ENCODE results near the gene CCHCR1. TPM values are rescaled to one million over a fixed set of nuclear protein-coding genes. Genes with fewer than 3 reads are reported as not detected.

CCHCR1 gene
- total and polyA plus RNA-seq, 2 of the 13 experiments (the other 11 are each of a cell fraction or from before 2014, with no cell fraction given), result 14.6 to 28.2 TPM

DNA sequence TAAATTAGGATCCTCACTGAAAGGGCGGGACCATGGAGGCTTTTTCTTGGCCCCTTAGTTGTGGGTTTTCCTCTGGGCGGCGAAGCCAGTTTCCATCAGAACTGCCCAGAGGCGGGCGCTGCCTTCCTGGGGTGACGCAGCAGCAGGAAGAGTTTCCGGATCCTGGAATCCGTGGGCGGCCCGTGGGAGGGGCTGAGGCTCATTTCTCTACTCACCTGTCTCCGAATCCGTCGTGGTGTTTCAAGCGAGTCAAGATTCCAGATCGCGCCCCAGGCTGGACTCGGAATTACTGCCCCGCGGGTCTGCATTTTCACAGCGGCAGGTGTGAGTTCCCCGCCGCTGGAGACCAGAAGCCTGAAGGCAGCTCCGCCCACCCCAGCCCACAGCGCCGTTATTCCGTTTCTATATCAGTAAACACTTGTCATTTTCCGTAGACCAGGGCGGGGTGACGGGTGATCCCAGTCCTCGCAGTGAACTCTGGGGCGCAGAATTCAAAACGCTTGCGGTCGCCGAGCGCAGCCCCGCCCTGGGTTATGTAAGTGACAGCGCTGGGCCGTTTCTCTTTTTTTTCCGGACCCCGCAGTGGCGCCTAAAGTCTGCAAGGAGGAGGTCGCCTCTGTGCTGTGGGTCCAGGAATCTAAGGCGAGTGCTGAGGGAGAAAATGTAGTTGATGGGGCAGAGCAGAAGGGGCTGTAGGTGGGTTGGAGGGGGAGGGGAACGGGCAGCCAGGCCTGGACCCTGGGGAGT lies 40.1 kb upstream of the CCHCR1 start (continued):
- TF ChIP-seq RARG (CRISPR knock-in tag; IDR thresholded peaks at IDR 0.05; ENCODE audit: low read depth) (no peak), GTF3A (CRISPR knock-in tag; conservative IDR thresholded peaks at IDR 0.05) (no peak), ZBTB2 (CRISPR knock-in tag; IDR thresholded peaks at IDR 0.05; ENCODE audit: low read depth) (peak; percentile 67; the same call in 1 of the 2 replicates), HNRNPL (IDR thresholded peaks at IDR 0.05; ENCODE audit: low read depth, low read length) (peak; percentile 42; the same call in 1 of the 2 replicates), ZNF766 (CRISPR knock-in tag; IDR thresholded peaks at IDR 0.05; ENCODE audit: borderline replicate concordance) (no peak; the same call in 1 of the 2 replicates), AGO2 (optimal IDR thresholded peaks at IDR 0.05; ENCODE audit: low read depth, low read length) (peak; percentile 13), PAF1 (CRISPR knock-in tag; IDR thresholded peaks at IDR 0.05) (no peak), ZNF230 (CRISPR knock-in tag; IDR thresholded peaks at IDR 0.05) (0 out of 2 replicates have a peak, but pooled peaks have one; percentile 67), NCOA2 (CRISPR knock-in tag; IDR thresholded peaks at IDR 0.05) (peak; percentile 57; the same call in 1 of the 2 replicates), ZMAT3 (CRISPR knock-in tag; conservative IDR thresholded peaks at IDR 0.05) (peak; percentile 87), HINFP (CRISPR knock-in tag; IDR thresholded peaks at IDR 0.05; ENCODE audit: low read depth) (no peak), NFE2 (CRISPR knock-in tag; IDR thresholded peaks at IDR 0.05) (no peak), TCF7 (IDR thresholded peaks at IDR 0.05; ENCODE audit: low read depth) (peak; percentile 4; the same call in 1 of the 2 replicates), THYN1 (CRISPR knock-in tag; IDR thresholded peaks at IDR 0.05; ENCODE audit: borderline replicate concordance, low read depth) (no peak)
- TF ChIP-seq, protein P1, sequence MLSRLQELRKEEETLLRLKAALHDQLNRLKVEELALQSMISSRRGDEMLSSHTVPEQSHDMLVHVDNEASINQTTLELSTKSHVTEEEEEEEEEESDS (CRISPR knock-in tag; IDR thresholded peaks at IDR 0.05; ENCODE audit: borderline replicate concordance), result 0 out of 2 replicates have a peak, but pooled peaks have one; percentile 64
- TF ChIP-seq, protein P2, sequence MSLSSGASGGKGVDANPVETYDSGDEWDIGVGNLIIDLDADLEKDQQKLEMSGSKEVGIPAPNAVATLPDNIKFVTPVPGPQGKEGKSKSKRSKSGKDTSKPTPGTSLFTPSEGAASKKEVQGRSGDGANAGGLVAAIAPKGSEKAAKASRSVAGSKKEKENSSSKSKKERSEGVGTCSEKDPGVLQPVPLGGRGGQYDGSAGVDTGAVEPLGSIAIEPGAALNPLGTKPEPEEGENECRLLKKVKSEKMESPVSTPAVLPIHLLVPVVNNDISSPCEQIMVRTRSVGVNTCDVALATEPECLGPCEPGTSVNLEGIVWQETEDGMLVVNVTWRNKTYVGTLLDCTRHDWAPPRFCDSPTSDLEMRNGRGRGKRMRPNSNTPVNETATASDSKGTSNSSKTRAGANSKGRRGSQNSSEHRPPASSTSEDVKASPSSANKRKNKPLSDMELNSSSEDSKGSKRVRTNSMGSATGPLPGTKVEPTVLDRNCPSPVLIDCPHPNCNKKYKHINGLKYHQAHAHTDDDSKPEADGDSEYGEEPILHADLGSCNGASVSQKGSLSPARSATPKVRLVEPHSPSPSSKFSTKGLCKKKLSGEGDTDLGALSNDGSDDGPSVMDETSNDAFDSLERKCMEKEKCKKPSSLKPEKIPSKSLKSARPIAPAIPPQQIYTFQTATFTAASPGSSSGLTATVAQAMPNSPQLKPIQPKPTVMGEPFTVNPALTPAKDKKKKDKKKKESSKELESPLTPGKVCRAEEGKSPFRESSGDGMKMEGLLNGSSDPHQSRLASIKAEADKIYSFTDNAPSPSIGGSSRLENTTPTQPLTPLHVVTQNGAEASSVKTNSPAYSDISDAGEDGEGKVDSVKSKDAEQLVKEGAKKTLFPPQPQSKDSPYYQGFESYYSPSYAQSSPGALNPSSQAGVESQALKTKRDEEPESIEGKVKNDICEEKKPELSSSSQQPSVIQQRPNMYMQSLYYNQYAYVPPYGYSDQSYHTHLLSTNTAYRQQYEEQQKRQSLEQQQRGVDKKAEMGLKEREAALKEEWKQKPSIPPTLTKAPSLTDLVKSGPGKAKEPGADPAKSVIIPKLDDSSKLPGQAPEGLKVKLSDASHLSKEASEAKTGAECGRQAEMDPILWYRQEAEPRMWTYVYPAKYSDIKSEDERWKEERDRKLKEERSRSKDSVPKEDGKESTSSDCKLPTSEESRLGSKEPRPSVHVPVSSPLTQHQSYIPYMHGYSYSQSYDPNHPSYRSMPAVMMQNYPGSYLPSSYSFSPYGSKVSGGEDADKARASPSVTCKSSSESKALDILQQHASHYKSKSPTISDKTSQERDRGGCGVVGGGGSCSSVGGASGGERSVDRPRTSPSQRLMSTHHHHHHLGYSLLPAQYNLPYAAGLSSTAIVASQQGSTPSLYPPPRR (CRISPR knock-in tag; IDR thresholded peaks at IDR 0.05; ENCODE audit: borderline replicate concordance), result no peak
- TF ChIP-seq, protein P3, sequence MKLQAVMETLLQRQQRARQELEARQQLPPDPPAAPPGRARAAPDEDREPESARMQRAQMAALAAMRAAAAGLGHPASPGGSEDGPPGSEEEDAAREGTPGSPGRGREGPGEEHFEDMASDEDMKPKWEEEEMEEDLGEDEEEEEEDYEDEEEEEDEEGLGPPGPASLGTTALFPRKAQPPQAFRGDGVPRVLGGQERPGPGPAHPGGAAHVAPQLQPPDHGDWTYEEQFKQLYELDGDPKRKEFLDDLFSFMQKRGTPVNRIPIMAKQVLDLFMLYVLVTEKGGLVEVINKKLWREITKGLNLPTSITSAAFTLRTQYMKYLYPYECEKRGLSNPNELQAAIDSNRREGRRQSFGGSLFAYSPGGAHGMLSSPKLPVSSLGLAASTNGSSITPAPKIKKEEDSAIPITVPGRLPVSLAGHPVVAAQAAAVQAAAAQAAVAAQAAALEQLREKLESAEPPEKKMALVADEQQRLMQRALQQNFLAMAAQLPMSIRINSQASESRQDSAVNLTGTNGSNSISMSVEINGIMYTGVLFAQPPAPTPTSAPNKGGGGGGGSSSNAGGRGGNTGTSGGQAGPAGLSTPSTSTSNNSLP (IDR thresholded peaks at IDR 0.05; ENCODE audit: low read depth, low read length), result peak; percentile 8; the same call in 1 of the 2 replicates
- TF ChIP-seq, protein P4, sequence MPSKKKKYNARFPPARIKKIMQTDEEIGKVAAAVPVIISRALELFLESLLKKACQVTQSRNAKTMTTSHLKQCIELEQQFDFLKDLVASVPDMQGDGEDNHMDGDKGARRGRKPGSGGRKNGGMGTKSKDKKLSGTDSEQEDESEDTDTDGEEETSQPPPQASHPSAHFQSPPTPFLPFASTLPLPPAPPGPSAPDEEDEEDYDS (CRISPR knock-in tag; IDR thresholded peaks at IDR 0.05), result peak; percentile 74

Measured in HepG2 (cell line).